SK-N-SH treated with all-trans-retinoic acid at 6 μM for 48 hours (cell line): Measurements from ENCODE around the gene ISG20.

Source experiments
- BACH2 ChIP-seq: fragments of 250-450 bp; sonication (Bioruptor Pico); IDR thresholded peaks from 2 replicates; pipeline ENCODE4 v1.9.0; 2021; ENCODE audit warnings: mild to moderate bottlenecking, borderline replicate concordance
- ESRRG ChIP-seq: fragments of 250-450 bp; sonication (Bioruptor Pico); IDR thresholded peaks from 2 replicates; pipeline ENCODE4 v1.6.1; 2021; ENCODE audit warnings: mild to moderate bottlenecking
- GLIS3 ChIP-seq: fragments of 250-450 bp; sonication (Bioruptor Pico); IDR thresholded peaks from 2 replicates; pipeline ENCODE4 v1.5.0; 2020; ENCODE audit warnings: mild to moderate bottlenecking, moderate library complexity
- PPARA ChIP-seq: fragments of 250-450 bp; sonication (Bioruptor Pico); IDR thresholded peaks from 2 replicates; pipeline ENCODE4 v1.5.0; 2020; ENCODE audit warnings: mild to moderate bottlenecking, borderline replicate concordance
- RARB ChIP-seq: fragments of 250-450 bp; sonication (Bioruptor Pico); IDR thresholded peaks from 2 replicates; pipeline ENCODE4 v1.8.0; 2021; ENCODE audit warnings: mild to moderate bottlenecking, moderate library complexity
- TCF4 ChIP-seq: fragments of 250-450 bp; sonication (Bioruptor Pico); IDR thresholded peaks from 2 replicates; pipeline ENCODE4 v1.8.0; 2021; ENCODE audit warnings: mild to moderate bottlenecking, moderate library complexity, borderline replicate concordance
- TOX ChIP-seq: fragments of 250-450 bp; sonication (Bioruptor Pico); IDR thresholded peaks from 2 replicates; pipeline ENCODE4 v1.8.0; 2021; ENCODE audit warnings: mild to moderate bottlenecking, moderate library complexity, borderline replicate concordance
- ZFP30 ChIP-seq: fragments of 450-650 bp; formaldehyde crosslinking; IDR thresholded peaks from 2 replicates; pipeline ENCODE4 v1.5.0; 2022; ENCODE audit warnings: mild to moderate bottlenecking, moderate library complexity
- ZNF8 ChIP-seq: fragments of 450-650 bp; formaldehyde crosslinking; IDR thresholded peaks from 2 replicates; pipeline ENCODE4 v1.5.0; 2020; ENCODE audit warnings: mild to moderate bottlenecking, moderate library complexity
- TF ChIP-seq, protein P1 (sequence below): fragments of 250-450 bp; sonication (Bioruptor Pico); IDR thresholded peaks from 2 replicates; pipeline ENCODE4 v1.5.1; 2020; ENCODE audit warnings: low read depth, mild to moderate bottlenecking, moderate library complexity
- TF ChIP-seq, protein P2 (sequence below): fragments of 250-450 bp; sonication (Bioruptor Pico); IDR thresholded peaks from 2 replicates; pipeline ENCODE4 v1.8.0; 2021; ENCODE audit warnings: low read depth, mild to moderate bottlenecking, moderate library complexity, borderline replicate concordance

DNA sequence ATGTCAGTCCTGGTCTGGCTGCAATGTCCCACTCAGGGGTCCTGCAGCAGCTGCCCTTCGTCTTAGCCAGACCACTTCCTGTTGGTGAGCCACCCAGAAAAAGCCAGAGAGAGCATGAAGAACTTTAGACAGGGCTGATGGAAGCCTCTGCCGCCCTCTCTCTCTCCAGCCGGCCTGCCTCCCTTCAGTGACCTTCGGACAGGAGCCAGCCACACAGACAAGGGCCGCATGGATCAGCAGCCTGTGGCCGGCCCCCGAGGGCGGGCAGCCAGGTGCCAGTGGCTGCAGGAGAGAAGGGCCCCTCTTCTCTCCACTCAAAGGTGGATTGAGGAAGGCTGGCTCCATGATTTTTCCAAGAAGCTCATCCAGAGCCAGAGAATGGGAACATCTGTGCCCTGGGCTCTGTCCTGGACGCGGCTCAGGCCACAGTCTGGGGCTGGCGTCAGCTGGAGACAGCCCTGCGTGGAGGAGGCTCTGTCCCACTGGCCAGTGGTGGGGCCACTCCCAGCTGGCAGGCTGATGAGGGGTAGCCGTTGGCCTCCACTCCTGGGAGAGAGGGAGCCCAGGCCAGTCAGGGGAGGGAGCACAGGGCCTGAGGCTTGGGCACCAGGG lies 42.9 kb downstream of the ISG20 start:
- TF ChIP-seq, protein P1, sequence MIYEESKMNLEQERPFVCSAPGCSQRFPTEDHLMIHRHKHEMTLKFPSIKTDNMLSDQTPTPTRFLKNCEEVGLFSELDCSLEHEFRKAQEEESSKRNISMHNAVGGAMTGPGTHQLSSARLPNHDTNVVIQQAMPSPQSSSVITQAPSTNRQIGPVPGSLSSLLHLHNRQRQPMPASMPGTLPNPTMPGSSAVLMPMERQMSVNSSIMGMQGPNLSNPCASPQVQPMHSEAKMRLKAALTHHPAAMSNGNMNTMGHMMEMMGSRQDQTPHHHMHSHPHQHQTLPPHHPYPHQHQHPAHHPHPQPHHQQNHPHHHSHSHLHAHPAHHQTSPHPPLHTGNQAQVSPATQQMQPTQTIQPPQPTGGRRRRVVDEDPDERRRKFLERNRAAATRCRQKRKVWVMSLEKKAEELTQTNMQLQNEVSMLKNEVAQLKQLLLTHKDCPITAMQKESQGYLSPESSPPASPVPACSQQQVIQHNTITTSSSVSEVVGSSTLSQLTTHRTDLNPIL (CRISPR knock-in tag): no peak
- TF ChIP-seq BACH2 (CRISPR knock-in tag) (no peak), TOX (no peak), ESRRG (CRISPR knock-in tag) (no peak), PPARA (CRISPR knock-in tag) (no peak), GLIS3 (no peak), TCF4 (CRISPR knock-in tag) (no peak), RARB (CRISPR knock-in tag) (no peak), ZNF8 (CRISPR knock-in tag) (no peak), ZFP30 (no peak)
- TF ChIP-seq, protein P2, sequence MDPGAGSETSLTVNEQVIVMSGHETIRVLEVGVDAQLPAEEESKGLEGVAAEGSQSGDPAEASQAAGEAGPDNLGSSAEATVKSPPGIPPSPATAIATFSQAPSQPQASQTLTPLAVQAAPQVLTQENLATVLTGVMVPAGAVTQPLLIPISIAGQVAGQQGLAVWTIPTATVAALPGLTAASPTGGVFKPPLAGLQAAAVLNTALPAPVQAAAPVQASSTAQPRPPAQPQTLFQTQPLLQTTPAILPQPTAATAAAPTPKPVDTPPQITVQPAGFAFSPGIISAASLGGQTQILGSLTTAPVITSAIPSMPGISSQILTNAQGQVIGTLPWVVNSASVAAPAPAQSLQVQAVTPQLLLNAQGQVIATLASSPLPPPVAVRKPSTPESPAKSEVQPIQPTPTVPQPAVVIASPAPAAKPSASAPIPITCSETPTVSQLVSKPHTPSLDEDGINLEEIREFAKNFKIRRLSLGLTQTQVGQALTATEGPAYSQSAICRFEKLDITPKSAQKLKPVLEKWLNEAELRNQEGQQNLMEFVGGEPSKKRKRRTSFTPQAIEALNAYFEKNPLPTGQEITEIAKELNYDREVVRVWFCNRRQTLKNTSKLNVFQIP (CRISPR knock-in tag): no peak
